Superior temporal gyrus (tissue), 1 donor: ENCODE data around the gene AXDND1.
A peak's percentile ranks its signal among the peaks of the same experiment; 100 is the strongest.
"Not testable (repeated sequence)": the region's sequence is repeated elsewhere in the genome, so short reads cannot be mapped to it uniquely, and the experiment has no call there.

Source experiments
- DNase-seq: peaks from one replicate; pipeline ENCODE4 v3.0.0-alpha.2; 2016; ENCODE audit errors: extremely low spot score

Gene AXDND1

DNA sequence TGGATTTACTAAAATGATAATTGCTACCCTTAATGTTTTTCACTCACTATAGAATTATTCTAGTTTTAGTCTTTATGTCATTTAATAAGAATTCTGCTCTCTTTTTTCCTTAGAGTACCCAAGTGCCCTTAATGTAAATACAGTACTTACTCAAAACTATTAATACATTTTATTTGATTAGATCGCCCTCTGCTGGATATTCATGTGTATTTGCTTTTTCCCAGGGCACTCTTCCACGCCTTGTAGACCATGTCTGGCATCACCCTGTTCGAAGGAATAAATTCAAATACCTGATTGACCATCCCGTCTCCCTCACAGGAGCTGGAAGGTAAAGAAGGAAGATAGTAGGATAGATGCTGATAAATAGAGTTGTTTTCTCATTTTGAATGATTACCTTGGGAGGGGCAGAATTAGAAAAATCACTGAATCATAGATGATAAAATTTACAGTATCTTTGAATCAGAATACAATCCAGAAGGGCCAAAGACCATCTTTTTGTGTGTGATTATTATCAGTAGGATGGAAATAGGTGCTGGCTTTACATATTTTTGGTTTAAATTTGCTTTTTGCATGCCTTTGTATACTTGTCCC lies 4.1 kb downstream of the AXDND1 start:
- DNase-seq = peak; percentile 92

DNA sequence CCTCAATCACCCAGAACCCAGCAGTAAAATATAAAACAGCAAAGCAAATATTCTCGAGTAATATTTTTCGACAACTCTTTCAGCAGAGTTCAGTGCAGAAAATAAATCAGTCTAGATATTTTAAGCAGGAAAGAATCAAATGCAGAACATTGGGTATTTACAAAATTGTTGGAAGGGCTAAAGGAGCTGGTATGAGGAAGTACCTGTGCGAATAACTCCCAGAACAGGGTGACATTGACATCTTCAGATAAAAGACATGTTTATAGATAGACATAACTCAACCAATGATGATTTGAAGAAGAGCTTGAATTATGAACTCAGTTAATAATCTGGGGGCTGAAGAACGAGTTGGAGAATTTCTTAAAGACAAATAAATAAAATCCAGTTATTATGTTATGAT lies 6.4 kb downstream of the AXDND1 start:
- no peak for DNase-seq

GRCh38 chr1:179376223-179376622 lies 10.5 kb downstream of the AXDND1 start:
- DNase-seq = no peak

- DNase-seq = no peak
These were observed 14.5 kb downstream of the AXDND1 start for GRCh38 chr1:179380299-179380698.

DNA sequence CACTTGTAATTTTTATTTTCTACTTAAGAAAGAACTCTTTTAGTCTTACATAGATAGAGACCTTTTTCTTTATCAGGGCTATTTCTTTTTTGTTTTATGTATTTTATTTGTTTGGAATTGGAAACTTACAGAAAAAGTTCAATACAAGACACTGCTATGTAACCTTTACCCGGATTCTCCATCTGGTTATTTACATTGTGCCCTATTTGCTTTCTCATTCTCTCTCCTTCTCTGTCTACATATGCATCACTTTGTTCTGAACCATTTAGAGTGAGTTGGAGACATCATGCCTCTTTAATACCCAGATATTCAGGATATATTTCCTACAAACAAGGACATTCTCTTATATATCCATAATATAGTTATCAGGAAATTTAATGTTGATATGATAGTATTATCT lies 18.3 kb downstream of the AXDND1 start:
- no peak for DNase-seq

DNA sequence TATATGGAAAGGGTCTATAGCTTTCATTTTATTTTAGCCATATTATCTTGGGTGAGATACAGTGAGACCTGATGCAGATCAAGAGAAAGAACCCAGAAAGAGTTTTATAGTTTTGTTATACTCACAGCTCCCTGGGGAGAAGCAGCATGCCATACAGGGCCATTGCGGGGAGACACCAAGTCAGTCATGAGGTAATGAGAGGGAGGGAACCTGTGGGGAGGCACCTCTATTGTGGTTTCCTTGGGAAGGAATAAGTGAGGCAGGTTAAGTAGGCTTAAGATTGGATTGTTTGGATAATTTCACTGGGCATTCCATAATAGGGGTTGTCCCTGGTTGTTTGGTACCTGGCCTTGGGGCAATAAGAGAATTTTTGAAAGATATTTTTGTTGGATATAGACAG lies 19.7 kb downstream of the AXDND1 start:
- no peak for DNase-seq

DNA sequence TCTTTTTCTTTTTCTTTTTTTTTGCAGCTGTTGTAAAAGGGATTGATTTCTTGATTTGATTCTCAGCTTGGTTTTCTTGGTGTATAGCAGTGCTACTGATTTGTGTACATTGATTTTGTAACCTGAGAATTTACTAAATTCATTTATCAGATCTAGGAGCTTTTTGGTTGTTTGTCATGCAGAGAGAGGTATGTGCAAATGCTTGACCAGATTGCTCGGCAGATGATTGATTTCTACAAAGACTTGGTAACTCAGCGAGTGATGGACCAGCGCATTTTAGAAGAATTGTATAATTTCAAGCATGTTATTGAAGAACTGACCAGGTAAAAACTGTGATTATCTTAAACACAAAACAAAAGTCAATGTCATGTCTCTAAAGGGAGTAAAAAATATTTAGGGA lies 27.9 kb downstream of the AXDND1 start:
- DNase-seq = no peak

DNA sequence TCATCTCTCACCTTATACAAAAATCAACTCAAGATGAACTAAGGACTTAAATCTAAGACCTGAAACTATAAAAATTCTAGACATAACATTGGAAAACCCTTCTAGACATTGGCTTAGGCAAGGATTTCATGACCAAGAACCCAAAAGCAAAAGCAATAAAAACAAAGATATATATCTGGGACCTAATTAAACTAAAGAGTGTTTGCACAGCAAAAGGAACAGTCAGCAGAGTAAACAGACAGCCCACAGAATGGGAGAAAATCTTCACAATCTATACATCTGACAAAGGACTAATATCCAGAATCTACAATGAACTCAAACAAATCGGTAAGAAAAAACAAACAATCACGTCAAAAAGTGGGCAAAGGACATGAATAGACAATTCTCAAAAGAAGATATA lies 33.6 kb downstream of the AXDND1 start:
- not testable (repeated sequence) for DNase-seq

- DNase-seq = not testable (repeated sequence)
These were observed 52.0 kb downstream of the AXDND1 start for GRCh38 chr1:179417760-179418159.

DNA sequence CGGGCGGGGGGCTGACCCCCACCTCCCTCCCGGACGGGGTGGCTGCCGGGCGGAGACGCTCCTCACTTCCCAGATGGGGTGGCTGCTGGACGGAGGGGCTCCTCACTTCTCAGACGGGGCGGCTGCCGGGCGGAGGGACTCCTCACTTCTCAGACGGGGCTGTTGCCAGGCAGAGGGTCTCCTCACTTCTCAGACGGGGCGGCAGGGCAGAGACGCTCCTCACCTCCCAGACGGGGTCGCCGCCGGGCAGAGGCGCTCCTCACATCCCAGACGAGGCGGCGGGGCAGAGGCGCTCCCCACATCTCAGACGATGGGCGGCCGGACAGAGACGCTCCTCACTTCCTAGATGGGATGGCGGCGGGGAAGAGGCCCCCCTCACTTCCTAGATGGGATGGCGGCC lies 52.9 kb downstream of the AXDND1 start:
- DNase-seq = not testable (repeated sequence)

- no peak for DNase-seq
These were observed 58.8 kb downstream of the AXDND1 start for GRCh38 chr1:179424610-179425009.

GRCh38 chr1:179425186-179425585 lies 59.4 kb downstream of the AXDND1 start:
- no peak for DNase-seq

GRCh38 chr1:179437171-179437570 lies 71.4 kb downstream of the AXDND1 start:
- DNase-seq = no peak

DNA sequence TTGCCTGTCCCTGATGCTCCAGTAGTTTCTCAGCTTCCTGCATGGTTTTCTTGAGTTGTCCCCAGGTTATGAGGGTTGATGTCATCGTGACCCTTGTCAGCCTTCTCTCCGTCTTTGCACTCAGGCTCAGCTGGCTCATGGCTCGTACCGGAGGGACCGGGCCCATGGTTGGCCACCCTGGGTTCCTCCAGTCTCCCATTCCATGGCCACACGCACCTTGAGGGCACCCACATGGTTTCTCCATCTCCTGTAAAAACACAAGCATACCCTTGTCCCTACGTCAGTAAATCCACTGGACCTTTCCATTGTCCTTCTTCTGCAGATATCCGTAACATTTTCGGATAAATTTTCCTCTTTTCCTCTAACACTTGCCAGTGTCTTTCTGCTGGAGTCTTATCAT lies 73.9 kb downstream of the AXDND1 start:
- DNase-seq = not testable (repeated sequence)

DNA sequence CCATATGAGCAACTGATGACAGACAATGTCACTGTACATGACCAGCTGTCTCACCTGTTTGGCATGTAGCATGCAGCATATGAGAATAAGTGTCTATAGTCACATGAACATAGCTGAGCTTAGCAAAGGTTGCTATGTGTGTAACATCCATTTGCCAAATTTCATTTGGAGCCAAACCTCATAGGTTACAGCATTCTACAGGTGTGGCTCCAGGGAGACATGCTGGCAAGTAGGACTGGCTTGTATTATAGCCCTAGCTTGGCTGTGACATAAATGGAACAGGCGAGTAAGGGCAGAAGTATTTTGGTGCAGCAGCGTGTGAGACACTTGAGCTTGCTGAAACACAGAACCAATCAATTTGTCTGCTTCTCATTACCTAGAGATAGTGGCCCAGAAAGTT lies 74.5 kb downstream of the AXDND1 start:
- DNase-seq = not testable (repeated sequence)

DNA sequence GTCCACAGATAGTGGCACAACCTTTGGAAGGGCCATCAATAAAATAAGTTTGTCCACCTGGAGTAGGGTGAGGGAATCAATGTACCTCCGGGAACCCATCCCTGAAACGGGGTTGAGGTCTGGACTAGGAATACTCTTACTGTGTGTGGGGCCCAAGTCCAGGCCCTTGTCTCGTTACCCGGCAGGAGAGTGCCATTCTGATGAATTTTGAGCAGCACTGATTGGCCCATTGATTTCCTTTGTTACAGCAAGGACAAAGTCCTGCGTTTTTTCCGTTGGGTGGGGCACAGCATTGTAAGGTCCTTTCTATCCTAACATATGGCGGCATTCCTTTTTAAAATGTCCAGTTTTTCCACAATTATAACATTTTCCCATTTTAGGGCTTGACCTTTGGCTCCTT lies 75.2 kb downstream of the AXDND1 start:
- no peak for DNase-seq

GRCh38 chr1:179441501-179441900 lies 75.7 kb downstream of the AXDND1 start:
- no peak for DNase-seq

DNA sequence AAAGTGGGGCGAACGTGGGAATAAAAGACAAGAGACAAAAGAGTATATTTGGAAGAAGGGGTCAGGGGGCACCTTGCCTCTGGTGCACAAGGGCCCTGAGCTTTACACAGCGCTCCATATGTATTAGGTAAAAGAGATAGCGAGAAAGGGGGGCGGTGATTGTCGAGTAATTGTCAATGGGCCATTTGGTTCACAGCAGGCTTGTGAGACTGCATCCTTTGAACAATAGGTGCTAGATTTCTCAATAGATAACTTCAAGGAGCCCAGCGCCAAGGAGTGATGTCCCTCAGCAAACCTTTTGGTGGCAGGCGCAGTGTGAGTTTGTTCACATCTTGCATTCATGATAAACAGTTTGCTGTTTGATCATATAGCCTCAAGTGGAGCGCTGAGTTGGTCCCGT lies 77.1 kb downstream of the AXDND1 start:
- DNase-seq = not testable (repeated sequence)

DNA sequence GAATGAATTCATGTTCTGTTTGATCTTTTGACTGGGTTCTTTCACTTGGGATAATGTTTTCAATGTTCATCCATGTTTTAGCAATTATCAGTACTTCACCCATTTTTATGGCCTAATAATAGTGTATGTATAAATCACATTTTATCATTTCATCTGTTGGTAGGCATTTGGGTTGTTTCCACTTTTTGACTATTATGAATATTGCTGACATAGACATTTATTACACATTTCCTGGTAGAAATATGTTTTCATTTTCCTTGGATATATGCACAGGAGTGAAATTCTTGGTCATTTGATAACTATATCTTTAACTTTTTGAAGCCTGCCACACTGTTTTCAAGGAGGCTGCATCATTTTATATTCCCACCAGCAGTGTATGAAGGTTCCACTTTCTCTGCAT lies 79.8 kb downstream of the AXDND1 start:
- DNase-seq = no peak

DNA sequence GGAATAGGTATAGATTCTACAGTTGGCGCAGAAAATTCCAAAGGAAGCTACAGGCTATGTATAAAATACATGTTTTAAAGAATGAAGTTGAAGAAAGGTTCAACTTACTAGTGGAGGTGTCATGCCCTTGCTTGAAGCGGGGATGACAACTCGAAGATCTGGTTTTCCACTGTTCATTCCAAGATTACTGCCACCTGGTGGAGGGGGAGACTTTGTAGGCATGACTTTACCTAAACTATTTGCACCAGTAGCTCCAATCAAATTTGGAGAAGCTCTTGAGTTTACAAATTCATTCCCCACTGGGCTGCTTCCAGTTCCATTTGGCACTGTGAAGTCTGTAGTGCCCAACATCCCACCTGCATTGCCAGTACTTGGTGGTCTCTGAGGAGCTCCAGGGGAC lies 81.7 kb downstream of the AXDND1 start:
- DNase-seq = no peak

GRCh38 chr1:179448437-179449149 lies 82.8 kb downstream of the AXDND1 start:
- DNase-seq = no peak

DNA sequence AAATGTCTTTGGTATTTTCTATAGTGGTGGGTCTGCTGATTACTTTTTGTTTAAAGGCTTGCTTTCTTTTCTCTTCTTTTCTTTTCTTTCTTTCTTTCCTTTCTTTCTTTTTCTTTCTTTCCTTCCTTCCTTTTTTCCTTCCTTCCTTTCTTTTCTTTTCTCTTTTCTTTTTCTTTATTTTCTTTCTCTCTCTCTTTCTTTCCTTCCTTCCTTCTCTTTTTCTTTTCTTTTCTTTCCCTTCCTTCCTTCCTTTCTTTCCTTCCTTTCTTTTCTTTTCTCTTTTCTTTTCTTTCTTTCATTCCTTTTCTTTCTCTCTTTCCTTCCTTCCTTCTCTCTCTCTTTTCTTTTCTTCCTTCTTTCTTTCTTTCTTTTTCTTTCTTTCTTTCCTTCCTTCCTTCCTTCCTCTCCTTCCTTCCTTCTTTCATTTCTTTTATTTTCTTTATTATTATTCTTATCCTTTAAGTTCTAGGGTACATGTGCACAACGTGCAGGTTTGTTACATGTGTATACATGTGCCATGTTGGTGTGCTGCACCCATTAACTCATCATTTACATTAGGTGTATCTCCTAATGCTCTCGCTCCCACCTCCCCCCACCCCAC lies 93.9 kb downstream of the AXDND1 start:
- not testable (repeated sequence) for DNase-seq

GRCh38 chr1:179465661-179466060 lies 99.9 kb downstream of the AXDND1 start:
- DNase-seq = not testable (repeated sequence)
